Upper lobe of right lung (tissue), 1 donor: Measurements from ENCODE around the gene SYT17. TPM values are rescaled to one million over a fixed set of nuclear protein-coding genes. Genes with fewer than 3 reads are reported as not detected.

Experiments
- ATAC-seq: fragments of 200-7000 bp; cut with Tn5 transposase; one replicate; pipeline ENCODE4 v1.9.1; 2020; ENCODE audit warnings: mild to moderate bottlenecking, moderate library complexity
- DNase-seq: peaks from one replicate; pipeline ENCODE4 v3.0.0-alpha.2; 2020
- H3K27ac ChIP-seq: fragments of 200-600 bp; one replicate; pipeline ENCODE4 v1.8.0; 2022
- H3K27me3 ChIP-seq: fragments of 200-600 bp; one replicate; pipeline ENCODE4 v1.8.0; 2022; ENCODE audit warnings: mild to moderate bottlenecking
- H3K36me3 ChIP-seq: fragments of 200-600 bp; one replicate; pipeline ENCODE4 v1.8.0; 2022
- H3K4me1 ChIP-seq: fragments of 200-600 bp; one replicate; pipeline ENCODE4 v1.8.0; 2022
- H3K4me3 ChIP-seq: fragments of 200-600 bp; one replicate; pipeline ENCODE4 v1.8.0; 2022; ENCODE audit warnings: mild to moderate bottlenecking
- H3K9me3 ChIP-seq: fragments of 200-600 bp; one replicate; pipeline ENCODE4 v1.8.0; 2022
- intact Hi-C: fragments of 100-400 bp; cut with DNase I; formaldehyde crosslinking; loops from one replicate; pipeline ENCODE4 v1.11.0; 2022
- total RNA-seq: library from RNA; stranded (reverse); fragmentation: NEBNext Ultra II Directional; extraction: Animal tissue kit (Norgen Biotek cat#: 25700); gene quantifications from one replicate; pipeline ENCODE4 v1.2.1, GENCODE V29; 2021
- TF ChIP-seq, protein P1 (sequence below): fragments of 200-600 bp; IDR thresholded peaks from one replicate; pipeline ENCODE4 v1.8.0; 2022; ENCODE audit warnings: antibody characterized with exemption
- donor health status: DM: no; HTN: yes; CAD: no; lungs with severe emphysema.

SYT17 gene
- total RNA-seq, 1 donor from 2014 or later = 13.7 TPM

DNA sequence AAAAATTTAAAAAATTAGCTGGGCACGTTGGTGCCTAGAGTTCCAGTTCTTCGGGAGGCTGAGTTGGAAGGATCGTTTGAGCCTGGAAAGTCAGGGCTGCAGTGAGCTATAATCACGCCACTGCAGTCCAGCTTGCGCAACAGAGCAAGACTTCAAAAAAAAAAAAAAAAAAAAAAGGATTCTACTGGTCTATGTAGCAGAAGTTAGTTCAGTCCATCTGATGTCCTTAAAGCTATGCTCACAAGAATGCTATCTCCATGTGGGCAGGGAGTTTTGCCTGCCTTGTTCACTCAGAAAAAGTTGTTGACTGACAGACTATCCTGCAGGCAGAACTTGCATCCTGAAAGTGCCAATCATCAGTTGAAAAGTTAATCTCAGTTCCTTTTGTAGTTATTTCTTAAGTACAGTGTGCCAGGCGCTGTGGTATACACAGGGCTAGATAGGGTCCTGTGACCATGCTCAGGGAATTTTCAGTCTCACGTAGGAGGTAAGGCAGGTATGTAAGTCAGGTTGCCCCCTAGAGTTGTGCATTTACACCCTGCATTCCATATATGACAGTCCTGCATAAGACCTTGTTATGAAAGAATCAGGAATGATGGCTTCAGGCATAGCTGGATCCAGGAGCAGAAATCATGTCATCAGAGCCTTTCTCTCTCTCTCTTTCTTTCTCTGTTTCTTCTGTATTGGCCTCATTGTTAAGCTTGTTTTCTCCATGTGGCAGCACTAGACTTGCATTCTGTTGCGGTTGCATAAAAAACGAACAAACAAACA lies 7.6 kb downstream of the SYT17 start:
- TF ChIP-seq, protein P1, sequence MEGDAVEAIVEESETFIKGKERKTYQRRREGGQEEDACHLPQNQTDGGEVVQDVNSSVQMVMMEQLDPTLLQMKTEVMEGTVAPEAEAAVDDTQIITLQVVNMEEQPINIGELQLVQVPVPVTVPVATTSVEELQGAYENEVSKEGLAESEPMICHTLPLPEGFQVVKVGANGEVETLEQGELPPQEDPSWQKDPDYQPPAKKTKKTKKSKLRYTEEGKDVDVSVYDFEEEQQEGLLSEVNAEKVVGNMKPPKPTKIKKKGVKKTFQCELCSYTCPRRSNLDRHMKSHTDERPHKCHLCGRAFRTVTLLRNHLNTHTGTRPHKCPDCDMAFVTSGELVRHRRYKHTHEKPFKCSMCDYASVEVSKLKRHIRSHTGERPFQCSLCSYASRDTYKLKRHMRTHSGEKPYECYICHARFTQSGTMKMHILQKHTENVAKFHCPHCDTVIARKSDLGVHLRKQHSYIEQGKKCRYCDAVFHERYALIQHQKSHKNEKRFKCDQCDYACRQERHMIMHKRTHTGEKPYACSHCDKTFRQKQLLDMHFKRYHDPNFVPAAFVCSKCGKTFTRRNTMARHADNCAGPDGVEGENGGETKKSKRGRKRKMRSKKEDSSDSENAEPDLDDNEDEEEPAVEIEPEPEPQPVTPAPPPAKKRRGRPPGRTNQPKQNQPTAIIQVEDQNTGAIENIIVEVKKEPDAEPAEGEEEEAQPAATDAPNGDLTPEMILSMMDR = no peak
- H3K9me3 ChIP-seq = no peaks in the 10 kb centered on the region
- peaks cover 8% of the 10 kb centered on the region for H3K4me1 ChIP-seq
- no peak for DNase-seq
- H3K27ac ChIP-seq = no peak overlapping the region
- H3K36me3 ChIP-seq = no peaks in the 10 kb centered on the region
- peak; percentile 14 for ATAC-seq
- no peak overlapping the region for H3K4me3 ChIP-seq
- intact Hi-C loops = loop anchor here (10.0 kb wide), 1 partner anchor 91 kb away; no protein-coding TSS in a partner anchor
- H3K27me3 ChIP-seq = no peaks in the 10 kb centered on the region

DNA sequence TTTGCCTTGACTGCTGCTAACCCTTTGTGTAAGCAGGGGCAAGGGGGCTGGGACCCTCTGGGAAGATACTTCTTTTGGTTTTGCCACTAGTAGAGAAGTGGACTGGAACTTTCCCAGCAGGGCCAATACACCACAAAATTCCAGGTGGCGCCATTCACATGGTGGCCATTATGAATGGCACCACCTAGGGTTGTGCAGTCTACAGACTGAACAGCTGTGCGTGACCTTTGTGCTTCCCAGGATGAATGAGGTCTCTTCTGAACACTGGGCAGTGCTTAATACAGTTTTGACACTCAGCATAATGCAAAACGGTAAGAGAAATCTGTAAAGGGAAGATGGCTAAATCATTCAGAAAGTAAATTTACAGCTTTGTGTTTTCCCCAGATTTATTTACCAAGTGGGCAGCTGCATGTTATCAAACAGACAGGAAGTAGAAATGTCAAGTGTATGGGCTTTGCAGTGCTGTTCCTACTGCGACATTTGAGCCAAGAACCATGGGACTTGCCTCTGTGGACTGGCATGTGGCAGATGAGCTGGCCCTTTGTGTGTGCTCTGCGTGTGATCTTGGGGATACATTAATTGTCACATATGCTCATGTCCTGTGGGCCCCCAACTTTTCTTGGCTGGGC lies 9.2 kb downstream of the SYT17 start:
- ATAC-seq = no peak
- Histone ChIP-seq H3K4me3 (no peak overlapping the region), H3K27ac (no peak overlapping the region), H3K27me3 (no peaks in the 10 kb centered on the region), H3K9me3 (no peaks in the 10 kb centered on the region), H3K36me3 (no peaks in the 10 kb centered on the region), H3K4me1 (peaks cover 8% of the 10 kb centered on the region)
- intact Hi-C loops = loop anchor here (10.0 kb wide), 1 partner anchor 92 kb away; no protein-coding TSS in a partner anchor
- TF ChIP-seq, protein P1 = no peak
- DNase-seq = no peak

DNA sequence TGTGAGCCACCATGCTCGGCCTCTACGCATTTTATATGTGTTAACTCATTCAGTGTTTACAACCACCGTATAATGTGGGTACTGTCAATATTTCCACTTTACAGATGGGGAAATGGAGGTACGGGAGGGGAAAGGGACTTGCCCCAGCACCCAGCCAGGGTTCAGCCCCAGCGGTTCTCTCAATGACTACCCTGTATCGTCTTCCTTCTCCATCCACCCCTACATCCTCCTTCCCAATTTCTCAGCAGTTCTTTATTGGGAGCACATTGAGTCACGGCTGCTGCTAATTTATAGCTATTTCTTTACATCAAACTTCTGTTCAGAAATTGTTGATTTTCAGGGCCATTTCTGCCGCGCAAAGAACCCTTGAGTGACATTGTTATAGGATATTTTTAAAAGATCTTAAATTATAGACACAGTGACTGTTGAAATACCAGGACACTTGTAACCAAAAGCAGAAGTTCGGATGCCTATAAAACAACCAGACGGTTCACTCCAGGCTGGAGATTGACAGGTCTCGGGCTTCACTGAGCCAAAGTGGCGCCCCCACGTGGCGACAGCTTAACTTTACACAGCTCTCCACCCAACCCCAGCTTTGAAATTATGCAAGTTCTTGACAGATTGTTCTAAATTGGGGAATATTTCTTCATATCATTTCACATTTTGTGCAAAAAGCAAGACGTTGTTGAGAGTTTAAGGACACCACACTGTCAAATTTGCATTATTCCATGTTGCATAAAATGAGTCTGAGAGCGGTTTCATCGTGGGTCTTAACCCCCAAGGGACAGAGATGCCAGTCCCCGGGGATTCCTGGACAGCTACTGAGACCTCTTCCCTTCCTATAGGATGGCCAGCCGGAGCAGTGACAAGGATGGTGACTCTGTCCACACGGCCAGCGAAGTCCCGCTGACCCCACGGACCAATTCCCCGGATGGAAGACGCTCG lies 11.8 kb downstream of the SYT17 start:
- TF ChIP-seq, protein P1 = peak; percentile 78
- ATAC-seq (peak; percentile 90), DNase-seq (peak; percentile 88)
- Histone ChIP-seq H3K27me3 (no peaks in the 10 kb centered on the region), H3K27ac (no peak overlapping the region), H3K4me1 (peaks cover 22% of the 10 kb centered on the region), H3K9me3 (no peaks in the 10 kb centered on the region), H3K36me3 (no peaks in the 10 kb centered on the region), H3K4me3 (no peak overlapping the region)
- intact Hi-C loops = loop anchor here (10.0 kb wide), 1 partner anchor 95 kb away; no protein-coding TSS in a partner anchor

DNA sequence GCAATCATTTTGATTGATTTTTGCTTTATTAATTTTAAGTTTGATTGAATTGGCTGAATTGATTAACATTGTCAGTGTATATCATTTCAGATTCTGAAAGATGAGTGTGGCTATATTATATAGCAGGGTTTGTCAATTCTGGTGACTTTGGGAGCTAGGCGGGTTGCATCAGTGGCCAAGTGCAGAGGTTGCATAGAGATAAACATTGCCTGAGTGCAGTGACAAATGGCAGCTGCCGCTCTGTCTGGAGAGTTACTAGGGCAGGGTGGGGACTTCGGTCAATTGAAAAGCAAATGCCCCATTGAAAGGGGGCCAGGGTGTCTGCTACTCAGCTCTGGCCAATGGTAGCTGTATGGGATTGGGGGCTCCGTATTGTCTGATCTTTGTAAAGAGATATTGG lies 12.7 kb downstream of the SYT17 start:
- DNase-seq (no peak), ATAC-seq (no peak)
- Histone ChIP-seq H3K27me3 (no peaks in the 10 kb centered on the region), H3K4me3 (no peak overlapping the region), H3K36me3 (no peaks in the 10 kb centered on the region), H3K9me3 (no peaks in the 10 kb centered on the region), H3K27ac (no peak overlapping the region), H3K4me1 (peaks cover 23% of the 10 kb centered on the region)
- TF ChIP-seq, protein P1 = no peak
- intact Hi-C loops = no loop called here

DNA sequence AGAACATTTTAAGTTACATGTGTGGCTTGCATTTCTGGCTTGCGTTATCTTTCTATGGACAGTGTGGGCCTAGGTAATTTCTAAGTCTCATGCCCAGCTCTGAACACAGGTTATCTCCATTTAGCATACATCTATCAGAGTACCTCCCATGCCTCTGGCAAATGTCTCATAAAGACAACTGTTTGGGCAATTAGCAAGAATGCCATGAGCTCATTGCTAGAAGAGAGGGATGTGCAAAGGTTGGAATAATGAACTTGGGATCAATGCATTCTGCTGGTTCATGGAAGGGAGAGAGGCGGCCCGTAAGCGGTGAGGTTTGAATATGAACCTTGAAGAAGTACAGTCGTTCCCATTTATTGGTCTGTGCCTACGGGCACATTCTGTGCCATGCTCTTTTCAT lies 14.4 kb downstream of the SYT17 start:
- H3K9me3 ChIP-seq = no peaks in the 10 kb centered on the region
- DNase-seq (no peak), ATAC-seq (no peak)
- TF ChIP-seq, protein P1 = no peak
- no peaks in the 10 kb centered on the region for H3K27me3 ChIP-seq
- peak overlapping the region; percentile 84 for H3K27ac ChIP-seq
- no peak overlapping the region for H3K4me3 ChIP-seq
- no peaks in the 10 kb centered on the region for H3K36me3 ChIP-seq
- peaks cover 23% of the 10 kb centered on the region for H3K4me1 ChIP-seq
- intact Hi-C loops = no loop called here
